ENCODE results near the gene ARPC2.

The ARPC2 gene

GRCh38 chr2:218216336-218216673 lies 684 bp upstream of the ARPC2 start:
- DNase-seq (ENCODE audit: low read depth): no peak
- TF ChIP-seq, protein P1, sequence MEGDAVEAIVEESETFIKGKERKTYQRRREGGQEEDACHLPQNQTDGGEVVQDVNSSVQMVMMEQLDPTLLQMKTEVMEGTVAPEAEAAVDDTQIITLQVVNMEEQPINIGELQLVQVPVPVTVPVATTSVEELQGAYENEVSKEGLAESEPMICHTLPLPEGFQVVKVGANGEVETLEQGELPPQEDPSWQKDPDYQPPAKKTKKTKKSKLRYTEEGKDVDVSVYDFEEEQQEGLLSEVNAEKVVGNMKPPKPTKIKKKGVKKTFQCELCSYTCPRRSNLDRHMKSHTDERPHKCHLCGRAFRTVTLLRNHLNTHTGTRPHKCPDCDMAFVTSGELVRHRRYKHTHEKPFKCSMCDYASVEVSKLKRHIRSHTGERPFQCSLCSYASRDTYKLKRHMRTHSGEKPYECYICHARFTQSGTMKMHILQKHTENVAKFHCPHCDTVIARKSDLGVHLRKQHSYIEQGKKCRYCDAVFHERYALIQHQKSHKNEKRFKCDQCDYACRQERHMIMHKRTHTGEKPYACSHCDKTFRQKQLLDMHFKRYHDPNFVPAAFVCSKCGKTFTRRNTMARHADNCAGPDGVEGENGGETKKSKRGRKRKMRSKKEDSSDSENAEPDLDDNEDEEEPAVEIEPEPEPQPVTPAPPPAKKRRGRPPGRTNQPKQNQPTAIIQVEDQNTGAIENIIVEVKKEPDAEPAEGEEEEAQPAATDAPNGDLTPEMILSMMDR (IDR thresholded peaks at IDR 0.05; ENCODE audit: insufficient read depth, low read depth, low read length, missing control alignments): no peak
- peak overlapping the region; percentile 74 for H3K4me3 ChIP-seq (ENCODE audit: low read depth, low read length)

DNA sequence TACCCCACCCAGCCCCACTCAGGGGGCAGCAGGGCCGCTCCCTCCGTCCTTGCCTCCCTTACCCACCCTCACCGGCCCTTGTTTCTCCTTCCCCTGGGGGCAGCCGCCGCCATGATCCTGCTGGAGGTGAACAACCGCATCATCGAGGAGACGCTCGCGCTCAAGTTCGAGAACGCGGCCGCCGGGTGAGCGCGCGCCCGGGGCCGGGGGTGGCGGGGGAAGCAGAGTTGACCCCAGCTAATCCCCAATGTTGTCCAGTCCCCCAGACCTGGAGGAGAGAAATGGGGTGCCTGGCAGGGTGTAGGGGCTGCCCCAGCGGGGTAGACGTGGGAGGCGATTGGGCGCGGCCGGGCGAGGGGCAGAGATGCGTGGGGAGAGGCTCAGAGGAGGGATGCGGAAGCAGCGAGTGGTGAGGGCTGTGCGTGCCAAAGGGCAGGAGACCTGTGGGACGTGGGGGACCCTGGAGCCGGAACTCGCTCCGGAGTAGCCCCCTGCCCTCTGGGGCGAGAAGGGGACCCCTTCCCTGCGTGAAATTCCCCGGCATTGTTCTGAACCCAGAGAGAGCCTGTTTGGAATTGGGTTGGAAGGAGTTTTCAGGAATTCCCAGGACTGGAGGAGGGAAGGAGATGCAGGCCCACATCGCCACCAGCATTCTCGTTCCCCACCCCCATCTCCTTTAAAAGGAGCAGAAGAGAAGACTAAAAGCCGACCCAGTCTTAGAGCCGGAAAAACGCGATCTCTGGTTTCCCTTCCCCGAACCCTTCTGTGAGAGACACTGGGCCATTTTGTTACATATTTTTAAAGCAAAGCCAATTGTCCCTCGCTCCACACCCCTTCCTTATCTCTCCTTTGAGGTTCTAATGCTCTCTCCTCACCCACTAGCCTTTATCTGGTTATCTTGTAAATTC lies 625 bp downstream of the ARPC2 start:
- peak; percentile 75 for DNase-seq (ENCODE audit: low read depth)
- TF ChIP-seq, protein P1 (IDR thresholded peaks at IDR 0.05; ENCODE audit: insufficient read depth, low read depth, low read length, missing control alignments): no peak
- H3K4me3 ChIP-seq (ENCODE audit: low read depth, low read length): peak overlapping the region; percentile 74

- H3K4me3 ChIP-seq (ENCODE audit: low read depth, low read length): peak overlapping the region; percentile 74
- TF ChIP-seq, protein P1 (IDR thresholded peaks at IDR 0.05; ENCODE audit: insufficient read depth, low read depth, low read length, missing control alignments): no peak
- DNase-seq (ENCODE audit: low read depth): peak; percentile 68
Measured at GRCh38 chr2:218218268-218219185, 1.5 kb downstream of the ARPC2 start.

- no peak for DNase-seq (ENCODE audit: low read depth)
- TF ChIP-seq, protein P1 (IDR thresholded peaks at IDR 0.05; ENCODE audit: insufficient read depth, low read depth, low read length, missing control alignments): no peak
- peak overlapping the region; percentile 74 for H3K4me3 ChIP-seq (ENCODE audit: low read depth, low read length)
Measured at GRCh38 chr2:218219934-218220333, 2.9 kb downstream of the ARPC2 start.

DNA sequence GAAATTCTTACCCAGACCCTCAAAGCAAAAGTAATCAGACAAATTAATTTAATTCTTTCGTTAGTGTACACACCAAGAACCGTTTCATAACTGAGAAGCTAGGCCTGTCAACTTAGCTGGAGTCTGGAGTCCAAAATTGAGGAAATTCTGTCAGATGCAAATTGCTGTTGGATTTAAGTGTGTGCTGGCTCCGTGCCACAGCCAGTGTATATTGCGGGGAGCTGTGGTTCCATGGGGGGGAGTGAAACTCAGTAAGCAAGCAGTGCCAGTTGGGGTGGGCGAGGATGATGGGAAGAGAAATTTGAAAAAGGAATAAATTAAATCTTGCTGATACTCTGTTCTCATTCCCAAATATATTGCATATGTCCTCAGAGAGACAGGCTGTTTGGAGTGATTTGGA lies 4.0 kb downstream of the ARPC2 start:
- H3K4me3 ChIP-seq (ENCODE audit: low read depth, low read length): no peak overlapping the region
- TF ChIP-seq, protein P1 (IDR thresholded peaks at IDR 0.05; ENCODE audit: insufficient read depth, low read depth, low read length, missing control alignments): no peak
- no peak for DNase-seq (ENCODE audit: low read depth)

DNA sequence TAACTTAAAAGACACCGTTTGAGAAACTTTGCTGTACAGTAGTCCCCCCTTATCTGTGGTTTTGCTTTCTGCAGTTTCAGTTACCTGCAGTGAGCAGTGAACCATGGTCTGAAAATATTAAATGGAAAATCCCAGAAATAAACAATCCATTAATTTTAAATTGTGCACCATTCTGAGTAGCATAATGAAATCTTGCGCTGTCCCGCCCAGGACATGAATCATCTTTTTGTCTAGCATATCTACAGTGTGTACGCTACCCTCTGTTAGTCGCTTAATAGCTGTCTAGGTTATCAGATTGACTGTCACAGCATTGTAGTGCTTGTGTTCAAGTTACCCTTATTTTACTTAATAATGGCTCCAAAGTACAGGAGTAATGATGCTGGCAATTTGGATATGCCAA lies 6.1 kb downstream of the ARPC2 start:
- H3K4me3 ChIP-seq (ENCODE audit: low read depth, low read length): no peak overlapping the region
- TF ChIP-seq, protein P1 (IDR thresholded peaks at IDR 0.05; ENCODE audit: insufficient read depth, low read depth, low read length, missing control alignments): no peak
- DNase-seq (ENCODE audit: low read depth): no peak
